IPS-NIHi11 (cell line): ENCODE measurements around the gene RFLNA.

Source experiments
- DNase-seq: peaks from one replicate; pipeline ENCODE4 v3.0.0; 2012; ENCODE audit warnings: mixed read lengths, low spot score

RFLNA gene

GRCh38 chr12:124358572-124358971, 63.7 kb downstream of the RFLNA start:
- no peak for DNase-seq

- peak; percentile 67 for DNase-seq
These were observed 65.0 kb downstream of the RFLNA start for GRCh38 chr12:124359671-124360581.

- no peak for DNase-seq
These were observed 66.4 kb downstream of the RFLNA start for GRCh38 chr12:124361074-124361970.

GRCh38 chr12:124361996-124362395, 67.1 kb downstream of the RFLNA start:
- no peak for DNase-seq

GRCh38 chr12:124363353-124363965, 68.6 kb downstream of the RFLNA start:
- no peak for DNase-seq

GRCh38 chr12:124364543-124364942, 69.7 kb downstream of the RFLNA start:
- no peak for DNase-seq
